Activated CD4-positive, alpha-beta T cell treated with anti-CD3 and anti-CD28 coated beads for 36 hours (primary cell): ENCODE measurements around the gene BIRC3. TPM values are rescaled to one million over a fixed set of nuclear protein-coding genes. Genes with fewer than 3 reads are reported as not detected.

ENCODE experiments used
- ATAC-seq: fragments of 200-7000 bp; cut with Tn5 transposase; one replicate; pipeline ENCODE4 v1.10.0; 2021; ENCODE audit warnings: mild to moderate bottlenecking, moderate library complexity
- CTCF ChIA-PET: fragments of 350-600 bp; sonication (Branson Sonifier 250); formaldehyde crosslinking; loops from one replicate; lab custom pipeline; 2021; ENCODE audit warnings: antibody characterized with exemption; lab: Charles Lee
- POLR2A ChIA-PET: fragments of 350-600 bp; sonication (Branson Sonifier 250); formaldehyde crosslinking; loops from one replicate; lab custom pipeline; 2021; ENCODE audit warnings: antibody characterized with exemption, inconsistent platforms; lab: Charles Lee
- DNase-seq: peaks from one replicate; pipeline ENCODE4 v3.0.0-alpha.2; 2020
- H3K27ac Mint-ChIP-seq: one replicate; pipeline ENCODE4 v1.8.0; 2021; ENCODE audit warnings: mixed read lengths
- H3K27me3 Mint-ChIP-seq: one replicate; pipeline ENCODE4 v1.8.0; 2021; ENCODE audit warnings: mixed read lengths
- H3K36me3 Mint-ChIP-seq: one replicate; pipeline ENCODE4 v1.8.0; 2021; ENCODE audit warnings: low read depth, mixed read lengths
- H3K4me1 Mint-ChIP-seq: one replicate; pipeline ENCODE4 v1.8.0; 2021; ENCODE audit warnings: mixed read lengths
- H3K4me3 Mint-ChIP-seq: one replicate; pipeline ENCODE4 v1.8.0; 2021; ENCODE audit warnings: mild to moderate bottlenecking, moderate library complexity, mixed read lengths
- H3K9me3 Mint-ChIP-seq: one replicate; pipeline ENCODE4 v1.8.0; 2021; ENCODE audit warnings: low read depth, mixed read lengths
- intact Hi-C, 2 experiments: fragments of 100-400 bp; cut with DNase I in 1 of 2; cut with micrococcal nuclease in 1 of 2; formaldehyde crosslinking; loops; one replicate each; pipeline versions ENCODE4 v1.14.2 to v1.15.1; 2022 to 2024; cut with DNase I, micrococcal nuclease
- total RNA-seq, 2 experiments: library from RNA; stranded (reverse); gene quantifications; one replicate each; pipeline ENCODE4 v1.2.3, GENCODE V29; 2021

Gene BIRC3
- total RNA-seq, 2 experiments from 2014 or later, result 99.2 to 109 TPM

DNA sequence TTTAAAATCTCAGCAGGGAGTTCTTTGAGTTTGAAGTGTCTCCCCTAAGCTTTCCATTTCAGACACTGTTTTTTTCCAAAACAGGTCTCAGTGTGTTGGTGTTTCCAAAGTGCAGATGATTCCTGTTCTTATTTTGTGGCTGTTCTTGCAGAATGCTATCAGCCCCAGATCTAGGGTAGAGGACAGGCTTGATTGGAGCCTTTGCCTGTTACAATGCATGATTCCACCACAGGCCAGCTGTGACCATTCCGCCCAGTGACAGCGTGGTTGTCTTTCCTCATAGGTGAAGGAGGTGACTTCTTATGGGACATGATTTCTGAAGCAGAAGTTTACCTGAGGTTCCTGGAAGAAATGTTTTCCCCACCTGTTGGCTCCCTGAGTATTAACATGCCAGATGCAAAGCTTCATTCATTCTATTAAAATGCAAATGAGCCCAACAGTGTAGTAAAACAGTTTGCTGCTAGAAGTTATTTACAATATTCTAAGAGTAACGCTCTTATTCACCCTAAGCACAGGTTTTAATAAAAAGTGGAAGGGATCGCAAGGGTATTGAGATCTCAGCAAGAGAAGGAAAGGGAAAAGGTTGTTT is 36.9 kb upstream of the BIRC3 start:
- H3K27ac Mint-ChIP-seq, result no peak overlapping the region
- peaks cover 8% of the 10 kb centered on the region for H3K27me3 Mint-ChIP-seq
- H3K4me1 Mint-ChIP-seq, result peaks cover 16% of the 10 kb centered on the region
- intact Hi-C loops, result loop anchor here in 1 of 2 experiments (10.0 kb wide), 1 partner anchor 664 kb away; no protein-coding TSS in a partner anchor
- H3K36me3 Mint-ChIP-seq, result no peaks in the 10 kb centered on the region
- ATAC-seq (no peak), DNase-seq (no peak)
- CTCF ChIA-PET, result interaction anchor here (0.7 to 4.6 kb wide), 9 partner anchors 9 to 397 kb away, joined by 3 to 19 read pairs (median 4); no protein-coding TSS in a partner anchor
- POLR2A ChIA-PET, result no interaction called here
- no peak overlapping the region for H3K4me3 Mint-ChIP-seq
- H3K9me3 Mint-ChIP-seq, result no peaks in the 10 kb centered on the region

DNA sequence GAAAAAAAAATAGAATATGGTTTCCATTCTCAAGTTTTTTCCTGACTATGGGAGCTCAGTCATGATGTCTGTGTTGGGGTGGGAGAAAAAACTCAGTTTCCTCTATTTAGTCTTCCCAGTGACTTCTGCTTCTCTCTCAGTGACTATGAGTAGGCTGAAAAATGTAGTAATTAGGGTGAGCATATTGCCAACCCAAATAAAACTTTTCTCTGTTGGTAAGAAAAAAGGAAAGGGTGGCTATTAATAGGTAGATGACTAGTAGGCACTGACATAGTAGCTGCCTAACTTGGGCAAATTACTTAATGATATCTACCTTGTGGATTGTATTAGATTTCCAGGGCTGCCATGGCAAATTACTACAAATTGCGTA is 34.2 kb upstream of the BIRC3 start:
- Mint-ChIP-seq H3K36me3 (no peaks in the 10 kb centered on the region), H3K27ac (no peak overlapping the region), H3K9me3 (no peaks in the 10 kb centered on the region), H3K4me1 (peaks cover 20% of the 10 kb centered on the region), H3K27me3 (peaks cover 2% of the 10 kb centered on the region), H3K4me3 (no peak overlapping the region)
- ChIA-PET CTCF (interaction anchor here (1.0 to 2.1 kb wide), 6 partner anchors 9 to 242 kb away, joined by 3 to 7 read pairs (median 4); no protein-coding TSS in a partner anchor), POLR2A (no interaction called here)
- intact Hi-C loops, result loop anchor here in 1 of 2 experiments (10.0 kb wide), 1 partner anchor 662 kb away; no protein-coding TSS in a partner anchor
- DNase-seq, result no peak
- no peak for ATAC-seq

DNA sequence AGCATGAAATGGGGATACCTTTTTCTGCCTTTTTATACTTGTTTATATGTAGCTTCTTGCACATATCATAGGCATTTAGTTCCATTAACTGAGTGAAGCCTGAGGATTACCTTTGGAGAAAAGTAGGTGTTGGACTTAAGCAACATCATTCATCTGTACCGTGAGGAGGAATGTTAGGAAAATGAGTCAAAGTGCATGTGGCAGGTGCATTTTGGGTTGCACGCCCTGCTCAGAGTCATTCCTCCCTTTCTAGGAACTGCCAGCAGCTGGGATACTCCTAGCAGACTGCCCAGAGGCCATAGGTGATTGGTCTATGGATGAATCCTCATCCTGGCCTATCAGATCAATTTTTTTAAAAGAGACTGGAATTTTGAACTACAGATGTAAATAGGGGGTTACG is 33.3 kb upstream of the BIRC3 start:
- peaks cover 25% of the 10 kb centered on the region for H3K4me1 Mint-ChIP-seq
- intact Hi-C loops, result loop anchor here in 1 of 2 experiments (10.0 kb wide), 1 partner anchor 661 kb away; no protein-coding TSS in a partner anchor
- ATAC-seq, result no peak

GRCh38 chr11:102286292-102286691 is 31.0 kb upstream of the BIRC3 start:
- POLR2A ChIA-PET, result no interaction called here
- no peak overlapping the region for H3K4me3 Mint-ChIP-seq
- no peak overlapping the region for H3K27ac Mint-ChIP-seq
- peaks cover 20% of the 10 kb centered on the region for H3K4me1 Mint-ChIP-seq
- DNase-seq (no peak), ATAC-seq (no peak)
- no peaks in the 10 kb centered on the region for H3K36me3 Mint-ChIP-seq
- H3K27me3 Mint-ChIP-seq, result no peaks in the 10 kb centered on the region
- no peaks in the 10 kb centered on the region for H3K9me3 Mint-ChIP-seq
- CTCF ChIA-PET, result interaction anchor here (0.6 to 3.3 kb wide), 10 partner anchors 8 to 210 kb away, joined by 3 to 11 read pairs (median 4); no protein-coding TSS in a partner anchor
- intact Hi-C loops, result loop anchor here in 1 of 2 experiments (5.0 to 10.0 kb wide), 2 partner anchors 231 to 659 kb away; no protein-coding TSS in a partner anchor

More for the DNA sequence above, 33.3 kb upstream of the BIRC3 start:
- CTCF ChIA-PET, result interaction anchor here (1.0 to 2.1 kb wide), 7 partner anchors 10 to 241 kb away, joined by 3 to 7 read pairs (median 3); no protein-coding TSS in a partner anchor
- no peaks in the 10 kb centered on the region for H3K36me3 Mint-ChIP-seq
- no peak for DNase-seq
- no peaks in the 10 kb centered on the region for H3K9me3 Mint-ChIP-seq
- POLR2A ChIA-PET, result no interaction called here
- no peak overlapping the region for H3K27ac Mint-ChIP-seq
- H3K27me3 Mint-ChIP-seq, result peaks cover 2% of the 10 kb centered on the region
- H3K4me3 Mint-ChIP-seq, result no peak overlapping the region

- DNase-seq (peak; percentile 50), ATAC-seq (peak; percentile 92)
- ChIA-PET POLR2A (interaction anchor here (0.6 to 0.7 kb wide), 2 partner anchors 31 to 94 kb away, joined by 3 read pairs; no protein-coding TSS in a partner anchor), CTCF (interaction anchor here (0.7 to 10.3 kb wide), 31 partner anchors 9 to 378 kb away, joined by 3 to 222 read pairs (median 5); partner anchors contain the start of gene BIRC3)
- Mint-ChIP-seq H3K4me3 (peak overlapping the region; percentile 34), H3K9me3 (no peaks in the 10 kb centered on the region), H3K27ac (peak overlapping the region; percentile 59), H3K36me3 (no peaks in the 10 kb centered on the region), H3K27me3 (no peaks in the 10 kb centered on the region), H3K4me1 (peaks cover 24% of the 10 kb centered on the region)
- intact Hi-C loops, result loop anchor here (1.0 to 10.0 kb wide), 9 partner anchors 30 to 657 kb away; partner anchors contain the start of gene BIRC2 (in 1 of the 2)
Measured at GRCh38 chr11:102287964-102288724, 29.1 kb upstream of the BIRC3 start.

- DNase-seq, result no peak
- intact Hi-C loops, result loop anchor here (1.0 to 10.0 kb wide), 9 partner anchors 30 to 656 kb away; partner anchors contain the start of gene BIRC2 (in 1 of the 2)
- no peaks in the 10 kb centered on the region for H3K36me3 Mint-ChIP-seq
- H3K4me3 Mint-ChIP-seq, result no peak overlapping the region
- no peaks in the 10 kb centered on the region for H3K9me3 Mint-ChIP-seq
- POLR2A ChIA-PET, result interaction anchor here (0.6 to 0.7 kb wide), 2 partner anchors 31 to 94 kb away, joined by 3 read pairs; no protein-coding TSS in a partner anchor
- H3K27ac Mint-ChIP-seq, result no peak overlapping the region
- CTCF ChIA-PET, result interaction anchor here (0.6 to 10.3 kb wide), 31 partner anchors 8 to 783 kb away, joined by 3 to 222 read pairs (median 5); partner anchors contain the start of gene BIRC3
- no peaks in the 10 kb centered on the region for H3K27me3 Mint-ChIP-seq
- no peak for ATAC-seq
- peaks cover 27% of the 10 kb centered on the region for H3K4me1 Mint-ChIP-seq
Measured at GRCh38 chr11:102288725-102289083, 28.6 kb upstream of the BIRC3 start.

DNA sequence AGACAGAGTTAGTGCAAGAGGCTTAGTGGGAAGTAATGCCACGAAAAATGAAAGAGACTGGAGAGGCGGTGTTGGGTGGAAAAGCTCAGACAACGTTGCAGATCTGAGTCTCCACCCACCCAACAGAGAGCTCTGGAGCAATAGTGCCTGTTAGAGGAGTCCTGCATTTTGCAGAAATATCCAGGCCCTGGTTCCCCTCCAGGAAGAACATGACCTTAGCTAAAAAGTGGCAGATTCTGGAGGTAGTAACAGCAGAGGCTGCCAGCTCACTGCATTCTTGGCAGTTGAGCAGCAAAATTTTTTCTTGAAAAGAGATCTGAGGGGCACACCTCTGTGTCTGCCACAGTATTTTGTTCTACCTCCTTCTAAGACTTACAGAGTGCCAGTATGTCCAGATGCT is 27.7 kb upstream of the BIRC3 start:
- Mint-ChIP-seq H3K36me3 (no peaks in the 10 kb centered on the region), H3K9me3 (no peaks in the 10 kb centered on the region), H3K27ac (no peak overlapping the region), H3K27me3 (no peaks in the 10 kb centered on the region), H3K4me3 (no peak overlapping the region), H3K4me1 (peaks cover 32% of the 10 kb centered on the region)
- ChIA-PET CTCF (interaction anchor here (0.6 to 10.3 kb wide), 19 partner anchors 9 to 377 kb away, joined by 3 to 222 read pairs (median 10); partner anchors contain the start of gene BIRC3), POLR2A (no interaction called here)
- no peak for DNase-seq
- intact Hi-C loops, result loop anchor here (2.0 to 10.0 kb wide), 3 partner anchors 228 to 655 kb away; no protein-coding TSS in a partner anchor
- ATAC-seq, result no peak

- DNase-seq, result no peak
- intact Hi-C loops, result no loop called here
- H3K27me3 Mint-ChIP-seq, result no peaks in the 10 kb centered on the region
- no peaks in the 10 kb centered on the region for H3K9me3 Mint-ChIP-seq
- H3K4me3 Mint-ChIP-seq, result no peak overlapping the region
- CTCF ChIA-PET, result interaction anchor here (1.0 to 10.3 kb wide), 7 partner anchors 19 to 227 kb away, joined by 3 to 222 read pairs (median 15); partner anchors contain the start of gene BIRC3
- H3K36me3 Mint-ChIP-seq, result no peaks in the 10 kb centered on the region
- POLR2A ChIA-PET, result no interaction called here
- H3K4me1 Mint-ChIP-seq, result peaks cover 39% of the 10 kb centered on the region
- ATAC-seq, result no peak
- H3K27ac Mint-ChIP-seq, result peak overlapping the region; percentile 8
Measured at GRCh38 chr11:102291831-102292230, 25.5 kb upstream of the BIRC3 start.

DNA sequence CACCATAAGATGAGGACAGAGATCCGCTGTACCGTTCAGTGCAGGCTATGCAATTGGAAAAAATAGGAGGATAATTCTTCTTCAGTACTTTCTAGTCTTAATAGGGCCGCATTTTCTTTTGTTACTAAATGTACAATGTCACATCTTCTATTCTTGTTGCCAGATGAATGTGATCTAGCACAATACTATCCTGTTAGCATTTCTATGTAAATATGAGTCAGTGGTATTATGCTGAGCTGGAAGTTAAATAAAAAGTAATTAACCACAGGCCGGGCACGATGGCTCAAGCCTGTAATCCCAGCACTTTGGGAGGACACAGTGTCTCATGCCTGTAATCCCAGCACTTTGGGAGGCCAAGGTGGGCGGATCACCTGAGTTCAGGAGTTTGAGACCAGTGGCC is 24.4 kb upstream of the BIRC3 start:
- H3K4me3 Mint-ChIP-seq, result no peak overlapping the region
- peak overlapping the region; percentile 3 for H3K27ac Mint-ChIP-seq
- peaks cover 37% of the 10 kb centered on the region for H3K4me1 Mint-ChIP-seq
- ChIA-PET CTCF (interaction anchor here (0.9 to 10.3 kb wide), 18 partner anchors 8 to 374 kb away, joined by 3 to 222 read pairs (median 9); partner anchors contain the start of gene BIRC3), POLR2A (no interaction called here)
- H3K36me3 Mint-ChIP-seq, result no peaks in the 10 kb centered on the region
- intact Hi-C loops, result no loop called here
- no peaks in the 10 kb centered on the region for H3K27me3 Mint-ChIP-seq
- no peaks in the 10 kb centered on the region for H3K9me3 Mint-ChIP-seq
- no peak for DNase-seq
- no peak for ATAC-seq

DNA sequence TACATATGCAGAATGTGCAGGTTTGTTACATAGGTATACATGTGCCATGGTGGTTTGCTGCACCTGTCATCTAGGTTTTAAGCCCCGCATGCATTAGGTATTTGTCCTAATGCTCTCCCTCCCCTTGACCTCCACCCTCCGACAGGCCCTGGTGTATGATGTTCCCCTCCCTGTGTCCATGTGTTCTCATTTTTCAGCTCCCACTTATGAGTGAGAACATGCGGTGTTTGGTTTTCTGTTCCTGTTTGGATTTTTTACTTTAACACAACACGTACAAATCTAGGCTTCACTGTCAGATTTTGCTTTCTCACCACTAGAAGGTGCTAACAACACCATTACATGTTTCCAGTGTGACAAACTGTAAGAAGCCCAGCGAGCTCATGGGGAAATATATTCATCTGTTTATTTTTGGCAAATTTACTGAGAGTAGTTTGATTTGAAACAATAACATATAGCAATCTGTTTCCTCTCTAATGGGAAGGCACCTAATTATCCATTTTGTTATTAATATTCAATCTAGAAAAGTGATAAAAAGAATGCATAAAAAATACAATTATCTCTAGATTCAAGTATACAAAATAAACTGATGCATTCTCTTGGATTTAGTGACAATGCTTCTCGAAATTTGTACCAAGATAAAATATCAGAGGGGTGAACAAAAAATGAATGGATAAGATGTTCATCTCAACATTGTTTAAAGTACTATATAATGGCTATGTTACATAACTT is 23.2 kb upstream of the BIRC3 start:
- ChIA-PET POLR2A (interaction anchor here (0.7 kb wide), 1 partner anchor 262 kb away, joined by 3 read pairs; no protein-coding TSS in a partner anchor), CTCF (interaction anchor here (0.6 to 10.3 kb wide), 32 partner anchors 9 to 831 kb away, joined by 3 to 222 read pairs (median 4); partner anchors contain the start of gene BIRC3)
- Mint-ChIP-seq H3K4me3 (peak overlapping the region; percentile 68), H3K27ac (peak overlapping the region; percentile 95), H3K9me3 (peaks cover 1% of the 10 kb centered on the region), H3K4me1 (peaks cover 27% of the 10 kb centered on the region), H3K27me3 (no peaks in the 10 kb centered on the region), H3K36me3 (peaks cover 4% of the 10 kb centered on the region)
- intact Hi-C loops, result loop anchor here (1.0 kb wide), 1 partner anchor 24 kb away; no protein-coding TSS in a partner anchor
- ATAC-seq (peak; percentile 95), DNase-seq (no peak)
